Fibroblast of peridontal ligament (primary cell): Measurements from ENCODE around the gene MBNL2.
A peak's percentile ranks its signal among the peaks of the same experiment; 100 is the strongest.

ENCODE experiments used
- DNase-seq: peaks from one replicate; pipeline ENCODE4 v3.0.0-alpha.2; 2010; ENCODE audit errors: extremely low read depth

MBNL2 gene

DNA sequence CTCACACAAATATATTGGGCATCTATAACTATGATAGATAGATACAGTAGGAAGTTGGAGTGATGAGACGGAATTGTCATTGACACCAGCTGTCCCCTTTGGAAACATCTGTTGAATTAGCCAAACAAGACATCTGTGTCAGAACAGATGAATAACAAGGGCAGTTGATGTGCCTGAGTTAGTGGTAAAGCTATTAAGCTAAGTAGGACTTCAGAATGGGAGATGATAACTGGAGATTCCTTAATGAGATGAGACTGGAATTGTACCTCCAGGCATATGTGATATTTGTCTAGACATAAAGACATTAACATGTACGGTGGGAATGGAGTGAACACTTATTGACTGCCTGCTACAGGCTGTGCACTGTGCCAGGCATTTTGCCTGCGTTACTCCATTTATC lies 78.7 kb downstream of the MBNL2 start:
- no peak for DNase-seq

DNA sequence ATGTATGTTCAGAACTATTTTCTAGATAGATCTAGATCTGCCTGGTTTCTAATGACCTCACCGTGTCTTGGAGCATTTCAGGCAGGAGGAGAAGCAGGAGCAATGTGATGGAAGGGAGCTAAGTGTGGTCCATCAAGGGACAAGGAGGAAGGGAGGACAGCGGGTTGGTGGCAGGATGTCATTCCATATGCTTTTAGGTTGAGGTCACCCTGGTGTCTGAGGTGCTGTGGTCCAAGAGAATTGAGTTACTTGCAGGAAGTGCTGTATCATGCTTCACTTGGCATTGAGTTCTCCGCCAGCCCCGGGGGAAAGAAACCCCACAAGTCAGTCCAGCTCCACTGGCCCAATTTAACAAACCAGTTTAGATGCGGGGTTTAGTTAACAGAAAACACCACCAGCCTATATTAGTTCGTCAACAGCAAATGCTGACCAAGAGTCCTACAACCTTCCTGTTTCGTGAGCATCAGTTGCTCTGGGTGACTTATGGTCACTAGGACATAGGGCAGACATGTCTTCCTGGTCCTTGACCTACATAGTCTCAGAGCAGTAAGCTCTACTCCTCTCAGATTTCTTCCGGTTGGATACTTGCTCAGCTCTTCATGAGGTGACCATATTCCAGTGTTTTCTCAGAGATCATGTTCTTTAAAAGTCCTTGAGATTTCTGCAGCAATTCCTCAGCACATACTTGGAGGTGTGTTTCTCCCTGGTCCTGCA lies 79.4 kb downstream of the MBNL2 start:
- DNase-seq, result no peak

DNA sequence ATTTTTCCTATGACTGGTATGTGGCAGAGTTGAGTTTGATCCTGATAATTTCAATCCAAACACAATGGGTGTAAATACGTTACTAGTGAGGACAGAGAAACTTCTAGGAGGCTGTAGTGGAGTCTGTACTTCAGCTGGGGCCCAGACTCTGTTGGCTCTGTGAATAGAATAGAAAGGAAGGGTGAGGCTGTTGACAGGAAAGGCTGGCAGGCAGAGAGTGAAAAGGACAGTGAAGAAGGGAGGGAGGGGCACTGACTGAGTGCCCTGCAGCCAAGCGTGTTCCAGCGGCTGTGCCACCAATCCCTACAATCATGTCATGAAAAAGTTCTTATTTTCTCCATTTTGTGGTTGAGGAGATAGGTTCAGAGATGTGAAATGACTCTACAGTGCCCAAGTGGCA lies 80.5 kb downstream of the MBNL2 start:
- DNase-seq, result no peak

DNA sequence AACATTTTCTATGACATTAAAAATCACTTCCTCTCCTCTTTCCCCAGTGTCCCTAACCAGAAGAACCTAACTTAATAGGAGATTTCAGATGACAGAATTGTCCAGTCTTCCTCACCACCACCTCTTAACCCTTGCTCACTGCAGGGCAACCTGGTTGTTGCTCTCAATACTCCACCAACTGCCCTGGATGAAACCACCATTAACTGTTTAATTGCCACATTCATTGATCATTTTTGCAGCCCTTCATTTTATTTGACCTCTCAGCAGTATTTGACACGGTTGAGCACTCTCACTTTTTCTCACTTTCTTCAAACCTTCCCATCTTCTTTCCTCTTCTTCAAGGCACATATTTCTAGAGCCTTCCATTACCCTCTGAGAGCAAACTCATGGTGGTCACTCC lies 84.0 kb downstream of the MBNL2 start:
- DNase-seq, result no peak

DNA sequence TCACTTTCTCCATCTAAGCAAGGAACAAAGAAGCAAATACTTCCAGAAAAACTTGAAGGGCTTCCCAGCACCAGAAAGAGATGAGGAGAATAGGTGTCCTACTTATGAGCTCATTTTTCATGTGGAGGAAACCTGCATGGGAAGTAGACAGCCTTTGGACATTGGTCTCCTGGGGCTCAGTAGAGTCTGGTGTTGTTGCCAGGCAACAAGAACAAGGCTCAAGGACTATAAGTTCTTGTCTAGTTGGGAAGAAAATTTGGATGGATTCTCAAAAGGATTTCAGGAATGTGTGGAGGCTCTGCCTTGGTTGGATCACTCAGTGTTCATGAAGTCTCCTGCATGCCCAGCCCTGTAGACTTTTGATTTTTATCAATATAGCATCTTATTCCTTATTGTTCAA lies 84.5 kb downstream of the MBNL2 start:
- peak; percentile 24 for DNase-seq

DNA sequence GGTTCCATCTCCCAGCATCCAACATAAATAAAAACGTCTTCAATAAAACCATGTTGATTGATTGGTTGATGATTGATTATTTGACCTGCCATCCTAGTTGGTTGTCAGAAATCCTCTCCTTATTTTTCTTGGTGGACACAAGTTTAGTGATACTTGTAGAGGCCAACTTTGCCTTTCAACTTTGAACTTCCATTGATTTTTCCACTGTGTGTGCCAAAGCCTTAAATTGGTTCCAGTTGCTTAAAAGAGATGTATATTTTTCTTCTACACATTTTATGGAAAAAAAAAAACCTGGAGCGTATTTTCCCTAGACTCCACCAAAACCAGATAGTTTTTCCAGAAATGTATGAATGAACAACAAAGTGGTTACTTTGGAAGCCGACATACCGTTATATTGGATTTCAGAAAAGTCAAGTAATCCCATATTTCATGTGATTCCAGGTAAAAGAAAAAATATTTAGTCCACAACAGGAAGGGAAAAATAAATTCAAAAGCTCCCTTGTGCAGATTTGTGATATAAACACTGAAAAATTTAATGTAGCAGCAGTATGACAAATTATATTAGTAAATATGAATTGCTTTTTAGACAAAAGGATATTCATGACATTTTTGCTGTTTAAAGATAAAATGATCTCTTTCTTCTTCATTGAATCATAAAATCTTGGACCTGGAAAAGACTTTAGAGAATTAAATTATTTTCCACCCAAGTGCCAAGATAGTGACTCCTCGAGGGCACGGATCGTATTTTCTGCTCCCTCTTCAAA lies 85.2 kb downstream of the MBNL2 start:
- DNase-seq, result no peak

DNA sequence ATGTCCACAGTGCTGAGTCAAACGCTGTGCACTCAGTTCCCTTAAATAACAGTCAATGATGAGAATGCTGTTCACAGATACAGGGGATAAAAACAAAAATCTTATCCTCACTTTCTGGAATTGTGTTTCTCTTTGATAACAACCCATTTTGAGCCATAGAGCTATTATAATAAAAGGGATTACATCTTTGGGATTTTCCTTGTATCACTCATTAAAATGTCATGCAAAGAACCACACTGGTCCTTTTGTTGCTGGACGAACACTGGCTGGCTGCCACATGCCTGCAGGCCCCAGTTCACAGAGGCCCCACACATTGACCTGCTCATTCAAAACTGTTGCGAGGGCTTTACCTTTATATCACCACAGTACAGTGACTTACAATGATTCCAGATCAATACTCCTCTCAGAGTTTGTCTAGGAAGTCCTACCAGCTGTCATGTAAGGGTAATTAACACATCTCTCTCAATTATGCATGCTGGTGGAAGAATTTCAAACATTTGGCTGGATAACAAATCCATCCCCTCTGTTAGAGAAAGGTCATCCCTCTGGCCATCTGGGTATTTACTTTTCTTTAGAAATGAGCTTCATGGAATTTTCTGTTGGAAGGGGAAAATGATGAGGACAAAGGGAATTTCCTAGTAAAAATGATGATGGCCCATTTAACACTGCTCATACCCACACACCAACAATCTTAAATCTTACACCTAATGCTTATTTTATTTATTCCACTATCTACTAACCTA lies 85.9 kb downstream of the MBNL2 start:
- DNase-seq, result peak; percentile 60

DNA sequence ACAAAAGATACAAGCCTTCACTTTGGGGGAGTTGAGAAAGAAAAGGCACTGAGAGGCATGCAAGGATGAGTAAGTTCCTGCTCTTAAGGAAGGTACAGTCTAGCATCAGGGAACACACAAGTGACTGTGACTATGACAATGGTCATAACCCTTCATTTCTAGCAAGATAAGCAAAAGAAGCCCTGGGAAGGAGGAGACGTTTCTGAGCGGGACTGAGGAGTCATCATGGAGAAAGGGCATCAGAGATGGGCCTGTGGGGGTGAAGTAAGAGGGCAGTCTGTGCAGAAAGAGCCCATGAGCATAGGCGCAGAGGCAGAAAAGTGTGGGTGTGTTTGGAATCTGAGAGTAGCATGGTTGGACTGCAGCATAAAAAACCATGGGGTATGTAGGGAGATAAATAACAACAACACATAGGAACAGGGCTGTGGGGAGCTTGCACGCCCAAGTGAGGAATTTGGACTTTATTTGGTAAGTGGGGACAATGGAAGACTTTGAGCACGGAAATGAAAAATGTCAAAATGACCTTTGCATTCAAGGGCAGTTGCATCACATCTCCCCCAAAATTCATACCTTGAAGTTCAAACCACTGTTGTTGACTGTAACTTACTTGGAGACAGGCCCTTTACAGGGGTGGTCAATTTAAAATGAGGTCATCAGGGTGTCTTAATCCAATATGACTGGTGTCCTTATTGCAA lies 86.7 kb downstream of the MBNL2 start:
- DNase-seq, result no peak

DNA sequence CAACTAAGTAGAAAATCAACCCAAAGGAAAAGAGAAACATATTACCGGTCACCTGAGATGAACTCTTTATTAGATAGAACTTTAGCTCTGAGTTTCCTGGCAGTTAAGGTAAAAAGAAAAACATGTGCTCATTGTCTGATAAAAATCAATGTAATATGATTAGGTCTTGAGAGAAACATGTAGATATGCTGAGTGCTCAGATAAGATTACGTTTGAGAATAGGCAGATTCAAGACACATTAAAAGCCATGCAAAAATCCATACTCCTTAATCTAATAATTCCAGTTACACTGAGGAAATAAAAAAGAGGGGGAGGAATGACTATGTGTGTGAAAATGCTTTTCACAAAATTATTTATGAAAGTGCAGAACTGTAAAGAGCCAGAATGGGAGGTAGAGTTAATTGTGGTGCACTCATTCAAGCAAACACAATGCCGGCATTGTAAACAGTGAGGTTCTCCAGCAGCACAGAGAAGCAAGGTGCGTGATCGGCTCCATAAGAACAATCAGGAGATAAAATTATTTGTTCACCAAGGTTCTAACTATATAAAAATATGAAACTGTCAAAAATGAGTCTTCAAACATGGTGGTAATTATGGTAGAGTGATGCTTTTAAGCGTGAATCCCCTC lies 88.8 kb downstream of the MBNL2 start:
- DNase-seq, result no peak

DNA sequence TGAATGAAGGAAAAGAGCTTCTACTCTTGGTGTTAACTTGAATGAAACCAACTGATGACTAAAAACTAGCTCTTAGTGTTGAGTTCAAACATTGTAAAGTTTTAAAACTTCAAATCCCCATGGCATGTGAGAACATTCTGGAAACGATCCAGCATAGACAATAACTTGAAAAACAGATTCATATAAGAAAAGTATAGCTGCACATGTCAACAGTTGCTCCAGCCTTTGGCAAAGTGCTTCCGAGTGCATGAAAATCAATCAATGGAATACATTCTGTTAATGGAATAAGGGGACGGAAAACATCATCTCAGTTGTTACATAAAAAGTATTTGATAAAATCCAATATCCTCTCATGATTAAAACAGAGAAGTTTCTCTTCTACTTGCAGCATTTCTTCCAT lies 89.8 kb downstream of the MBNL2 start:
- no peak for DNase-seq

DNA sequence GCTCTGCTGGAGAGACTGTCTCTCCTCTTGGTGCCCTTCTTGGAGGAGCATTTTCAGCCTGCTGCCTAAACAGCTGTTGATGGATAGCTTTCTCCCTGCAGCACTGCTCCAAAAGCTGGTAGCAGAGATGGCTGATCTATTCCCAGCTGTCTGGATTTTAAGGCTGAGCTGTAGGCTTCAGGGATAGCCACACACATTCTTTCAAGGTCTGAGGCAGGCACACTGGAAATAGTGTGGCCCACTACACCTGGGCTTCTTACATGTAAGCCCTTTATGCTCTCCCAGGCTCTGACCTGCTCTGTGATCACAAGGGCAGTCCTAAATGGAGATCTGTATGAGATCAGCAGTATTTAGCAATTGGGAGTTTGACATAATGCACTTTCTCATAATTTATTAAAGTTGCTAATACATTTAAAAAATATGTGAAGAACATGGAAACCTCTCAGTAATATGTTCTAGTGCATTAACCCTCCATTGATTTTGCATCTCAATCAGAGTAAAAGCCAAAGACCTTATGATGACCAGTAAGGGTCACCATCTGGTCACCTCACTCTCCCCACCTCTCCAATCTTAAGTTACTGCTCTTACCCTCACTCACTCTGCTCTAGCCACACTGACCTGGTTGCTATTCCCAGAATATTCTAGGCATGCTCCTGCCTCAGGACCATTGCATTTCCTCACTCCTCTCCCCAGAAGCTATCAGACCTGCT lies 91.6 kb downstream of the MBNL2 start:
- DNase-seq, result no peak

DNA sequence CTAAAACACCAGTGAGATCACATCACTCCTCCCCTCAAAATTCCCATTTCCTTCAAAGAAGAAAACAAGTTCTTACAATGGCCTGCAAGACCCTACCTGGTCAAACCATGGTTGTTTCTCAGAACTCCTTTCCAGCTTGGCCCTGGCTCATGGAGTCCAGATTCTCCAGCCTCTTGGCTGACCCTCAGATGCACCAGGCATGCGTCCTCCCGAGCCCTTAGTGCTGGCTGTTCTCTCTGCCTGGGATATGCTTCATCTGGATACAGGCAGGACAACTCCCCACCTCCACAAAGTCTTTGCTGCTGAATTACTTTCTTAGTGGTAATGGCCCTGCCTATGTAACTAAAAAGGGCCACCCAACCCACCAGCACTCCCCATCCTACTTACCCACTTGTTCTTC lies 94.3 kb downstream of the MBNL2 start:
- DNase-seq, result no peak

DNA sequence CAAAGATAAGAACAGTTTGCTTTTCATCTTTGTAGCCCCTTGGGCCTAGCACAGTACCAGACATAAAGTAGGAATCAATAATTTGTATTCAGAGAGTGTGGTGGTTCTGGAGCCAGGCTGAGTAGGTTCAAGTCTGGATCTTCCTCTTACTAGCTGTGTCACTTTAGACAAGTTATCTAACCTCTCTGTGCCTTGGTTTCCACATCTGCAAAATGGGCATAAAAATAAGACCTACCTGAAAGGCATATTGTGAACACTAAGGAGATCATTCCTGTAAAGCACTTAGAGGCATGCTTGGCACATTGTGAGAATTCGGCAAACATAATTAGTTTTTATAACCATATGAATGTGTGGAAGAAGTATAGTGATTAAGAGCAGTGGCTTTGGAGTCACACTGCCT lies 95.8 kb downstream of the MBNL2 start:
- no peak for DNase-seq

DNA sequence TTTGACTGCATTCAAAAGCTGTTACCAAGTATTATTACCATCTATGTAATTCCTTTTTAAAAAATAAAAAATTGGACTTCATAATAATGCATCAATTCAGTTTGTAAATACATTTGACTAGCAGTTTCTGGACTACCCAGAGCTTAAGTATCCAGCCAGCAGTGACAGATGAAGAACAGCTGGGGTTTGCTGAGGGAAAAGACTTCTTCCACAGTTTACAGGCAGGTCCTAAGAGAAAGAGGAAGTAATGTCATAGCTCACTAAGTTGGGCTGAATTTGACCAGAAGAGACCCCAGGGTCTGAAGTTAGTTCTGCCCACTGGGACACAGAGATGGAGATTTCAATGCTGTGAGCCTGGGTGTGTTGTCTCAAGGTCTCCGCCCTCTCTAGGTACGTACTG lies 96.4 kb downstream of the MBNL2 start:
- DNase-seq, result no peak

DNA sequence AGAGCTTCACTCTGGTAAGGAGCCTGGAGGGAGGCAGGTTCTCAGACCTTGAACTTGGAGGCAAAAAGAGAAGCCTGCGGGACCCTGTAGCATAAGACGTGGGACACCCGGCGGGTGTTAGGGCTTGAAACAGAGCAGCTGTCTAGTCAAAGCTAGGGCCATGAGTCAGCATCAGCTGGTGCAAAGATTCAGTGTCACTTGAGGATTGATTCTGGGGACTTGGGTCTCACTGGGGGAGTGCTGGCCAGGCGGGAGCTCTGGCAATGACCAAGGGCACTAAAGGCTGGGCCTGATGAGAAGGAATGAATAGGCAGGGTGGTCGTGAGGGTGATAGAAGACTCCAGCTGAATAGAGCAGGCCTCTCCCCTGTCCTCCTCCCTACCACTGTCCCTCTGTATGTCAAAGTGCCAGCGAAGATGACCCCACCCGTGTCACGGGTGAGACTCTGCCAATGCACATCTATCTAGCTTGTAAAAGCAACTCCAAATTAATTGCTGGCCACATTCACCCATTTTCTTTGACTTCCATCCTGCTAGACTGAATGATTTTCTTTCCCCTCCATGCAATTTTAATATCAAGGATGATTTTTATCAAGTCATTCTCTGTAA lies 97.1 kb downstream of the MBNL2 start:
- no peak for DNase-seq

DNA sequence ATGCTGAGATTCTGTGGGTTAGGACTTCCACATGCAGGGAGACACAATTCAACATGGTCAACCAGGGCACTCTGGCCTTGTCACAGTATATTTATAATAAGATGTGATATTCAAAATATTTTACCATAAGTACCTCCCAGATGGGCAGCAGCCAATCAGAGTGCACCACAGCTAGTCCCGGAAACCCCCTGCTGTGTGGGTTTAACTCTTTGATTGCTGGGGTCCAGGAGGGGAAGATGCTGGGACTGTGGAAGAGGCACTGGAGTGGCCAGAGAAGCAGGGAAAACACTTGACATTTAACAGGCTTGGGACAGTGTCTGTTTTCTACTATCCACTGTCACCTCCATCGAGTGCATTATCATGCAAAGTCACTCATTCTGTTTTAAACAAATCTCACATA lies 99.0 kb downstream of the MBNL2 start:
- no peak for DNase-seq

DNA sequence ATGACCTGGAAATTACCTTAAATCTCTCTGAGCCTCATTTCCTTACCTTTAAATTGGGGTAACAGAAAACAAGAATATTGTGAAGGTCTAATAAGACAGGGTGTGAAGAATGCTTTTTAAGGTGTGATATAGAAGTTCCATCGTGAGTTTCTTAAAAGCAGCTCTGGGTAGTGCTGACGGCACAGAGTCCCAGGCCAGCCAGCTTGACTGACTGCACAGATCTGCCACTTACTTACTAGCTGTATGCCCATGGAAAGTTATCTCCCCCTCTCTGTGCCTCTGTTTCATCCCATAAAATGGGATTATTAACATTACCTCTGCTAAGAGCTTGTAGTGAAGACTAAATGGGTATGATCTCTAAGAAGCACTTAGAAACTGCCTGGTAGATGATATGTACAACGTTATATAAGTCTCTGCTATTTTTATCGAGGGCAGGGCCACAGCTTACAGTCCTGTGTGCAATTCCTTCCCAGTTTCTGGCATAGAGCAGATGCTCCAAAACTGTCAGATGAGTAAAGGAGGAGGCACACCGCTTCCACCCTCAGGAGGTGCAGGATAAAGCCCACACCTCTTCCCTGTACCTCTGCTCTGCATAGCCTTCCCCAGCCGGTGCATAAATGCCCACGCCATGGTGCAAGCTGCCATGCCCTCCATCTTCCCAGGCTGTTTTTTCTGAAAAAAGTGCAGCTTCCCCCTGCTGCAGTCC lies 99.6 kb downstream of the MBNL2 start:
- no peak for DNase-seq

DNA sequence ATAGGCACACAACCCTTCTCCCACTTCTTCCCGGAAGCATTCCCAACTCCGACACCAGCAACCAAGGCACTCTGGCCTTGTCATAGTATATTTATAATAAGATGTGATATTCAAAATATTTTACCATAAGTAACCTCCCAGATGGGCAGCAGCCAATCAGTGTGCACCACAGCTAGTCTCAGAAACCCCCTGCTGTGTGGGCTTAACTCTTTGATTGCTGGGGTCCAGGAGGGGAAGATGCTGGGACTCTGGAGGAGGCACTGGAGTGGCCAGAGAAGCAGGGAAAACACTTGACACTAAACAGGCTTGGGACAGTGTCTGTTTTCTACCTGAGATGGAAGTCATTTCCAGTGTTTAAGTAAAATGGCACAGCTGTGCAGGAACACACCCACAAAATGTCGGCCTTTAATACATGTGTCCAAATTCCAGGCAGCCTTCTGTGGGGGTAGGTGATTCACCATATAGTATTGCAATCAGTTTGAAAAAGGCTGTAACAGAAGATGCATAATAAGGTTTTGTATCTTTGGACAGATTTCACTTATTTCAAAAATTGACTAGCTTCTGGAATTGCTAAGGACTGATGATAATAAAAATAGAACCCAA lies 100.7 kb downstream of the MBNL2 start:
- peak; percentile 53 for DNase-seq

DNA sequence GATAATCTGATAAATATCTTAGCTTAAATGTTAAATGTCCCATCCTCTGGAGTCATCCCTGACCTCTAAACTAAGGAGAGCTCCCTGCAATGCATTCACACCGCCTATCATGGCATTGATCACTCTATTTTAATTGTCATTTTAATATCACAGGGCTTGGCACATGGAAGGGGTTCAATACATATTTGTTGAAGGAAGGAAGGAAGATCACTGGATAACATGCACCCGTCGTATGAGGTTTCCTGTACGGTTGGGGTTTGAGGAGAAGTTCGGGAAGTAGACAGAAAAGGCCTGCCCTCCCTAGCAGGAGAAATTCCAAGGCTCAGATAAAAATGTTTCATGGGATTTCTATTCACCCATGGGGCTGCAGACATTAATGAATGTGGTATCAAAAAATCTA lies 102.0 kb downstream of the MBNL2 start:
- no peak for DNase-seq

DNA sequence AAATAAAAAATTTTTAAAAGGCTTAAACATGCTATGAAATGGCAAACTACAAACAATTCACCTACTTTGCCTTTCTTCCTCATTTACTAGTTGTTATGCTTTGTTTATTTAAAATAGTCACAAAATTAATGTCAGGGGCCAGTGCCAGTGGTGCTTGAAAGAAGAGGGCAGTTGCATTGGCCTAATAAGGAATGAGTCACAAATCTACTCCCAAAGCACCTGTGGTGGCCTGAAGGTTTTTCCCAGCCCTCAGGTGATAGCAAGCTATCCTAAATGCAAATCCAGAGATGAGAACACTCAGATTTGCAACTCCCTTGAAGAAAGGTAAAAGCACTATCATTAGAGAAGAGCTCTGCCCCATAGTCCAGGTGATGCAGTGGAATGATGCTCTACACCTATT lies 103.6 kb downstream of the MBNL2 start:
- no peak for DNase-seq
